Measurements from ENCODE around the gene ACTN1.

Gene ACTN1

DNA sequence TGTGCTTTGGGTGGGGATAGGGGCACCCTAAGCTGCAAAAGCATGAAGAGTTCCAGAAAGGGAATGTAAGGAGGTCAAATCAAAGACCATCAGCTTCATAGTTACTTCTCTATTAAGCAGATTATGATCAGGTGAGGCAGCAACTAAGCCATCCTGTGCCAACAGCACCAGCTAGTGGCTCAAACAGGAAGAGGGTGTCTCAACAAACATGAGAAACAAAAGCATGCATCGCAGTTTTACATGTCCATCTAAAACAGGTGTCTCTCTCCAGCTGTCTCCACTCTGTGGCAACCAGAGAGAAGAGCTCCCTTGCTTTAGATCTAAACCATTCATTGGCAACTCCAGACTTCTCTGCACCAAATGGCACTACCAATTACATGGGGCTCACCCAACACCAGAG lies 52.9 kb downstream of the ACTN1 start:
- CTCF ChIA-PET, result interaction anchor here (0.9 to 7.9 kb wide), 5 partner anchors 10 to 51 kb away, joined by 3 to 65 read pairs (median 3); no protein-coding TSS in a partner anchor
- Mint-ChIP-seq H3K27me3 (no peaks in the 10 kb centered on the region), H3K4me3 (no peak overlapping the region), H3K4me1 (peaks cover 49% of the 10 kb centered on the region), H3K27ac (no peak overlapping the region), H3K9me3 (peaks cover 26% of the 10 kb centered on the region), H3K36me3 (peaks cover 31% of the 10 kb centered on the region)
- peak; percentile 43 for DNase-seq

DNA sequence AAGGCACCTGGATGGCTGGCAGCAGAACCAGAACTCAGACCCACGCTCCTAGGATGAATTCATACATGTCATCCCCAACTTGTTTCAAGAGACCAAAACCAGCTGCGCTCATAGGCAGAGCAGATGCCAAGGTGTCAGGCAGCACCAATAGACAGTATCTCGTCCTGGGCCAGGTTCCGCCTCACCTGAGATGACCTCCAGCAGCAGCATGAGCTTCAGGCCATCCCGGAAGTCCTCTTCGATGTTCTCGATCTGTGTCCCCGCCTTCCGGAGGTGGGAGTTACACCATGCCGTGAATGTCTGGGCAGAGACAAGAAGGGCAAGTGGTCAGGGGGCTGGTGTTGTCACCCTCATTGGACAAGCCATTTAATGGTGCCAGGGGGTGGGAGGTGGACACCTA lies 53.7 kb downstream of the ACTN1 start:
- Mint-ChIP-seq H3K36me3 (peaks cover 34% of the 10 kb centered on the region), H3K27me3 (no peaks in the 10 kb centered on the region), H3K4me3 (no peak overlapping the region), H3K4me1 (peaks cover 49% of the 10 kb centered on the region), H3K27ac (no peak overlapping the region), H3K9me3 (peaks cover 26% of the 10 kb centered on the region)
- CTCF ChIA-PET, result interaction anchor here (1.3 to 7.9 kb wide), 2 partner anchors 13 to 52 kb away, joined by 4 to 65 read pairs; no protein-coding TSS in a partner anchor
- no peak for DNase-seq

- Mint-ChIP-seq H3K9me3 (peaks cover 26% of the 10 kb centered on the region), H3K4me3 (no peak overlapping the region), H3K4me1 (peaks cover 45% of the 10 kb centered on the region), H3K27me3 (no peaks in the 10 kb centered on the region), H3K27ac (peak overlapping the region; percentile 51), H3K36me3 (peaks cover 37% of the 10 kb centered on the region)
- CTCF ChIA-PET, result interaction anchor here (0.8 to 7.9 kb wide), 4 partner anchors 12 to 183 kb away, joined by 3 to 65 read pairs (median 4); no protein-coding TSS in a partner anchor
- peak; percentile 27 for DNase-seq
Observed at GRCh38 chr14:68924186-68925158, 54.6 kb downstream of the ACTN1 start.

DNA sequence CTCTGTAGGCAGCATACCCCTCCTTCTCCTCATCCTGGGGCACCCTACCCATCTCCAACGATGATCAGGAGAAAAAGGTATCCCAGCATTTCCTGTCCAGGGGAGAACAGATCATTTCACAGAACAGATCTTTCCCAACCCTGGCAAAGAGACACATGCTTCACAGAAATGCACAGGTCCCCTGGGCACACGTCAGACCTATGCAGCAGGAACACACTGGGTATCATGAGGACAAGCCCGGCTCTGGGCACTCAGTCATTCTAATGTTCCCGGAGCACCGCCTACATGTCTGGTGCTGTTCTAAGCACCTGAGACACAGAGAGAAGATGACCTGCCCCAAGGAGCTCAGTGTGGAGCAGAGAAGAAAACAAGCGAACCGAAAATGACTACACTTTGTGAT lies 56.2 kb downstream of the ACTN1 start:
- DNase-seq, result no peak
- no peaks in the 10 kb centered on the region for H3K27me3 Mint-ChIP-seq
- no peak overlapping the region for H3K4me3 Mint-ChIP-seq
- peaks cover 44% of the 10 kb centered on the region for H3K36me3 Mint-ChIP-seq
- no peak overlapping the region for H3K27ac Mint-ChIP-seq
- peaks cover 40% of the 10 kb centered on the region for H3K4me1 Mint-ChIP-seq
- CTCF ChIA-PET, result interaction anchor here (0.6 to 7.9 kb wide), 3 partner anchors 10 to 185 kb away, joined by 3 to 65 read pairs (median 3); no protein-coding TSS in a partner anchor
- H3K9me3 Mint-ChIP-seq, result peaks cover 26% of the 10 kb centered on the region

DNA sequence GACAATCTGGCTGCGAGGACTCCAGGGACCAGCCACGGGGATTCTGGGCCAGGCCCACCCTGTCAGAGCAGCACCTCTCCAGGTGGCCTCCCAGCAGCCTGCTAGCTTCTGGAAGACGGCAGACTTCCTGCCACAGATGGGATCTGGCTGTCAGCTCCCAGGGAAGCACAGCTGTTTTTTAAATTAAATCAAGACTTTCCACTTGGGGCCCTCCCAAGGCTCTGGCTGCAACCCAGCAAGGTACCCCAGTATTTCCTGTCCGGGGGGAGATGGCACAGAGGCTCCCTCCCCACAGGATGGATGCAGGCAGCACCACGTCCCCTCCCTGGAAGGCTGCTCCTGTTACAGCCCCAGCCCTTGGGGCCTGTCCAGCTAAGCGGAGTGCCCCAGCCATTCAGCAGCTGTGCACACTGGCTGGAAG lies 56.9 kb downstream of the ACTN1 start:
- peaks cover 45% of the 10 kb centered on the region for H3K36me3 Mint-ChIP-seq
- peaks cover 35% of the 10 kb centered on the region for H3K4me1 Mint-ChIP-seq
- H3K27me3 Mint-ChIP-seq, result no peaks in the 10 kb centered on the region
- H3K27ac Mint-ChIP-seq, result no peak overlapping the region
- CTCF ChIA-PET, result interaction anchor here (0.8 to 7.9 kb wide), 2 partner anchors 9 to 14 kb away, joined by 3 to 65 read pairs; no protein-coding TSS in a partner anchor
- no peak for DNase-seq
- no peak overlapping the region for H3K4me3 Mint-ChIP-seq
- peaks cover 25% of the 10 kb centered on the region for H3K9me3 Mint-ChIP-seq

DNA sequence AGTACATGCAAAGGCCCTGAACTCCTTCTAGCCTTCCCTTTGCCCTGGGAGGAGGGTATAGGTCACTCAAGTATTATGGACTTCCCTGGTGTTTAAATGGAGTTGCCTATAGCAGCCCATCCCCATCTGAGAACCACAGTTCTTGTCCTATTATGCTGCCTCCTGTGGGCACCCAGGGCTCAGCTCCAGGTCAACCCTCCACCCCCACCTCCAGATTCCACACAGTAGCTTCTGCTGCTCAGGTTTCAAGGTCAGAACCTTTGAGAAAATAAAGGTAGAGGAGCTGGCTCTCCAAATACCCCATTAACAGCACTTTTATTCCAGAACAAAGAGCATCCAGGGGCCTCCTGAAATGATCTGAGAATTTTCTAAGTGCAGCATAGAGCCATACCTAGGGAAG lies 57.4 kb downstream of the ACTN1 start:
- H3K27ac Mint-ChIP-seq, result peak overlapping the region; percentile 56
- CTCF ChIA-PET, result interaction anchor here (7.9 kb wide), 1 partner anchor 9 kb away, joined by 65 read pairs; no protein-coding TSS in a partner anchor
- no peak for DNase-seq

DNA sequence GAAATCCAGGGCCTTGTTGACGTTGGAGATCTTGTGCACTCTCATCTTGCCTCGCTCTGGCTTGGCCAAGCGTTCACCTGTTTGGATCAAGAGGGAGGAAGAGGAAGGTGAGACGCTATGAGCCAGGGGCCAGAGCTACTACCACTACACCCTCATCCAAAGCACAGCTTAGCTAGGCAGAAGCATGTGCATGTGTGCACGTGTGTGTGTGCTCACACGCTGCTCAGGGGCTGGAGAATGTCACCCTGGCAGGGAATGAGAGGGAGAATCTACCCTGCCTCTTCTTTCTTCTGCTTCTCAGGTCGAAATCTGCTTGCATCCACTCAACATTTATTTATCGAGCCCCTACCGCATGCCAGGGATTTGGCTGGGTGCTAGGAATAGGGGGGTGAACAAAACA lies 58.1 kb downstream of the ACTN1 start:
- CTCF ChIA-PET, result interaction anchor here (1.2 to 7.9 kb wide), 2 partner anchors 8 to 11 kb away, joined by 3 to 65 read pairs; no protein-coding TSS in a partner anchor
- peaks cover 30% of the 10 kb centered on the region for H3K4me1 Mint-ChIP-seq

More for the DNA sequence above, 57.4 kb downstream of the ACTN1 start:
- Mint-ChIP-seq H3K36me3 (peaks cover 44% of the 10 kb centered on the region), H3K4me3 (no peak overlapping the region), H3K4me1 (peaks cover 32% of the 10 kb centered on the region), H3K9me3 (peaks cover 20% of the 10 kb centered on the region), H3K27me3 (no peaks in the 10 kb centered on the region)

GRCh38 chr14:68919129-68919927 lies 59.8 kb downstream of the ACTN1 start:
- Mint-ChIP-seq H3K9me3 (no peaks in the 10 kb centered on the region), H3K36me3 (peaks cover 28% of the 10 kb centered on the region), H3K4me1 (peaks cover 20% of the 10 kb centered on the region), H3K4me3 (no peak overlapping the region), H3K27ac (peak overlapping the region; percentile 40), H3K27me3 (no peaks in the 10 kb centered on the region)
- CTCF ChIA-PET, result interaction anchor here (0.8 kb wide), 1 partner anchor 8 kb away, joined by 4 read pairs; no protein-coding TSS in a partner anchor
- DNase-seq, result no peak

More for the DNA sequence above, 58.1 kb downstream of the ACTN1 start:
- no peak for DNase-seq
- H3K27me3 Mint-ChIP-seq, result no peaks in the 10 kb centered on the region
- no peak overlapping the region for H3K27ac Mint-ChIP-seq
- peaks cover 14% of the 10 kb centered on the region for H3K9me3 Mint-ChIP-seq
- H3K36me3 Mint-ChIP-seq, result peaks cover 43% of the 10 kb centered on the region
- H3K4me3 Mint-ChIP-seq, result no peak overlapping the region

- H3K4me3 Mint-ChIP-seq, result no peak overlapping the region
- peaks cover 13% of the 10 kb centered on the region for H3K4me1 Mint-ChIP-seq
Observed at GRCh38 chr14:68918612-68919011, 60.5 kb downstream of the ACTN1 start.

GRCh38 chr14:68916358-68916941 lies 62.7 kb downstream of the ACTN1 start:
- no peak for DNase-seq
- Mint-ChIP-seq H3K27me3 (no peaks in the 10 kb centered on the region), H3K4me3 (no peak overlapping the region), H3K4me1 (peaks cover 13% of the 10 kb centered on the region), H3K36me3 (peaks cover 27% of the 10 kb centered on the region), H3K9me3 (no peaks in the 10 kb centered on the region), H3K27ac (no peak overlapping the region)
- CTCF ChIA-PET, result interaction anchor here (1.9 kb wide), 1 partner anchor 188 kb away, joined by 4 read pairs; no protein-coding TSS in a partner anchor

More at GRCh38 chr14:68918612-68919011, 60.5 kb downstream of the ACTN1 start:
- no peak for DNase-seq
- H3K27me3 Mint-ChIP-seq, result no peaks in the 10 kb centered on the region
- no peaks in the 10 kb centered on the region for H3K9me3 Mint-ChIP-seq
- CTCF ChIA-PET, result no interaction called here
- H3K27ac Mint-ChIP-seq, result no peak overlapping the region
- H3K36me3 Mint-ChIP-seq, result peaks cover 27% of the 10 kb centered on the region

DNA sequence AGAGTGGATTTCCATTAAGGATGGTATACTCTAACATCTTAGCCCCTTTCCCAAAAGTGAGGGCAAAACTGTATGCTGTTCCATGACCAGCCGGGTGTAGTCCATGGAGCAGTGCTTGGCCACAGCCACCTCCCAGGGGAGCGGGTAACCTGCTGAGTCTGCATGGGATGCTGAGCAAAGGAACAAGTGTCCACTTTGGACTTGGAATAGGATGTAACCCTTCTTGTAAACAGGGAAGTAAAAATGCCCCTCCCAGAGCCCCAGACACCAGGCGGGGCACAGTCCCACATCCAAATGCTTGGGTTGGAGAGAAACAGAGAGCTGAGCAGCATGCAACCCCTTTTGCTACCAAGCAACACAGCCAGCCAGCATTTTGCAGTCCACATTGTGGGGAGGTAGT lies 65.6 kb downstream of the ACTN1 start:
- H3K36me3 Mint-ChIP-seq, result peaks cover 20% of the 10 kb centered on the region
- CTCF ChIA-PET, result interaction anchor here (0.7 to 6.6 kb wide), 10 partner anchors 12 to 194 kb away, joined by 3 to 65 read pairs (median 4); no protein-coding TSS in a partner anchor
- H3K27ac Mint-ChIP-seq, result no peak overlapping the region
- no peaks in the 10 kb centered on the region for H3K9me3 Mint-ChIP-seq
- no peak overlapping the region for H3K4me3 Mint-ChIP-seq
- no peak for DNase-seq
- peaks cover 10% of the 10 kb centered on the region for H3K4me1 Mint-ChIP-seq
- no peaks in the 10 kb centered on the region for H3K27me3 Mint-ChIP-seq

DNA sequence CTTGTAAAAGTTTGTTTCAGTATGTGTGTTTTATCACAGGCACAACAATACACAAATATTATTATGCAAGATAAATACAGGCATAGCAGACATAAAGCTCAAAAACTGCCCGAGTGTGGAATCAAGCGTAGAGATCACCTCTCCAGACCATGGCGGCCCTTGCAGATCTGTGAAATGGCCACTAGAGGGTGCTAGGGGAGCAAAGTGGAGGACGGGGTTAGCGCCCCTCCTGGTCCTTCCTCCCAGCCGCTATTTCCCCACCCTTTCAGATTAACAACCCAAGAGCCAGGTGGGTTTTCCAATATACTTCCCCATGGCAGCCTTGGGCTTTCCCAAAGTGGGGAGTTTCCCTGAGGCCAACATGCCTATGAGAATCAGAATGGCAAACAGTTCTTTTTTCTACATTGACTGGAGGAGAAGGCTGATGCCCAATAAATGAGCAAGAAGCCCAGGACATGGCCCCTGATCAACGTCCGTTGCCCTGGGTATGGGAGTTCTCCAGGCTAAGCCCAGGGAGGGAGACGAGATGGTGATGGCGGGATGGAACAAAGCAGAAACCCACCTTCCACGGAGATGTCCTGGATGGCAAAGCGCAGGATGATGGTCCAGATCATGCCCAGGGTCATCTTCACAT lies 67.4 kb downstream of the ACTN1 start:
- H3K27ac Mint-ChIP-seq, result no peak overlapping the region
- H3K4me1 Mint-ChIP-seq, result peaks cover 9% of the 10 kb centered on the region
- no peak overlapping the region for H3K4me3 Mint-ChIP-seq
- no peaks in the 10 kb centered on the region for H3K9me3 Mint-ChIP-seq
- CTCF ChIA-PET, result interaction anchor here (0.6 to 6.6 kb wide), 40 partner anchors 8 to 288 kb away, joined by 3 to 65 read pairs (median 3); no protein-coding TSS in a partner anchor
- H3K27me3 Mint-ChIP-seq, result no peaks in the 10 kb centered on the region
- H3K36me3 Mint-ChIP-seq, result peaks cover 14% of the 10 kb centered on the region
- peak; percentile 84 for DNase-seq

GRCh38 chr14:68910540-68910939 lies 68.6 kb downstream of the ACTN1 start:
- no peak for DNase-seq
- CTCF ChIA-PET, result interaction anchor here (0.6 to 6.6 kb wide), 18 partner anchors 10 to 219 kb away, joined by 3 to 65 read pairs (median 3); no protein-coding TSS in a partner anchor
- Mint-ChIP-seq H3K4me1 (peaks cover 9% of the 10 kb centered on the region), H3K9me3 (no peaks in the 10 kb centered on the region), H3K27me3 (no peaks in the 10 kb centered on the region), H3K27ac (no peak overlapping the region), H3K36me3 (peaks cover 11% of the 10 kb centered on the region), H3K4me3 (no peak overlapping the region)
